H1 (cell line): ENCODE results near the gene CAMTA1. TPM values are rescaled to one million over a fixed set of nuclear protein-coding genes. Genes with fewer than 3 reads are reported as not detected.

Source experiments
- CTCF ChIA-PET: fragments of 300-600 bp; sonication (Branson Sonifier 250); formaldehyde crosslinking; loops from one replicate; lab custom pipeline; 2021; ENCODE audit not compliant: partially characterized antibody; lab: Charles Lee
- POLR2A ChIA-PET: fragments of 300-600 bp; sonication (Branson Sonifier 250); formaldehyde crosslinking; loops from one replicate; lab custom pipeline; 2021; ENCODE audit warnings: inconsistent platforms; ENCODE audit not compliant: partially characterized antibody; lab: Charles Lee
- DNase-seq, 2 experiments: peaks; one replicate each; pipeline versions ENCODE4 v3.0.0 to v3.0.0-alpha.2; 2010 to 2022; ENCODE audit warnings: low spot score in 2 of 2, low read depth in 1 of 2, mixed read lengths in 1 of 2
- FAIRE-seq: peaks from 2 replicates; lab custom pipeline; 2011; peaks lifted over from hg19 to GRCh38; lab: Jason Lieb, UNC
- H2AFZ ChIP-seq: 2 replicates; pipeline ENCODE4 v1.8.1; 2012; ENCODE audit warnings: low read length, inconsistent platforms
- H2AK5ac ChIP-seq: 2 replicates; pipeline ENCODE4 v1.6.1; 2013; ENCODE audit warnings: low read depth, low read length
- H2BK120ac ChIP-seq: replicated peaks from 2 replicates; pipeline ENCODE3; 2013; ENCODE audit warnings: low read depth, low read length, inconsistent platforms
- H2BK12ac ChIP-seq: 2 replicates; pipeline ENCODE4 v1.6.1; 2013; ENCODE audit warnings: low read depth, low read length
- H2BK15ac ChIP-seq: 2 replicates; pipeline ENCODE4 v1.6.1; 2013; ENCODE audit warnings: low read length
- H2BK20ac ChIP-seq: 2 replicates; pipeline ENCODE4 v1.6.1; 2013; ENCODE audit warnings: low read length
- H2BK5ac ChIP-seq: 2 replicates; pipeline ENCODE4 v1.6.1; 2013; ENCODE audit warnings: low read depth, low read length
- H3K14ac ChIP-seq: 2 replicates; pipeline ENCODE4 v1.6.1; 2013; ENCODE audit warnings: inconsistent platforms; ENCODE audit not compliant: insufficient read length
- H3K18ac ChIP-seq: 2 replicates; pipeline ENCODE4 v1.6.1; 2013; ENCODE audit warnings: low read length; ENCODE audit errors: extremely low read depth
- H3K23ac ChIP-seq: 2 replicates; pipeline ENCODE4 v1.6.1; 2013; ENCODE audit warnings: inconsistent platforms; ENCODE audit not compliant: insufficient read length
- H3K23me2 ChIP-seq: 2 replicates; pipeline ENCODE4 v1.6.1; 2013; ENCODE audit warnings: low read depth, low read length
- H3K27ac ChIP-seq: 2 replicates; pipeline ENCODE4 v1.6.1; 2011; ENCODE audit warnings: low read depth, low read length, inconsistent platforms
- H3K27me3 ChIP-seq, 4 experiments: replicated peaks in 1 of 4; 1 replicate in 1 of 4; 2 replicates in 3 of 4; pipeline versions ENCODE4 v1.6.1 to v1.8.1; 2011 to 2013; ENCODE audit warnings: low read length in 3 of 4, mild to moderate bottlenecking in 3 of 4, inconsistent platforms in 2 of 4, mixed read lengths in 2 of 4, moderate library complexity in 1 of 4; ENCODE audit not compliant: control insufficient read depth in 3 of 4, insufficient read depth in 3 of 4; ENCODE audit errors: extremely low read depth in 1 of 4
- H3K36me3 ChIP-seq, 4 experiments: 2 replicates each; pipeline versions ENCODE4 v1.6.1 to v1.8.1; 2011 to 2013; ENCODE audit warnings: mild to moderate bottlenecking in 4 of 4, low read length in 3 of 4, moderate library complexity in 2 of 4, control low read depth in 1 of 4, inconsistent platforms in 1 of 4; ENCODE audit not compliant: insufficient read depth in 4 of 4, control insufficient read depth in 2 of 4
- H3K4ac ChIP-seq: replicated peaks from 2 replicates; pipeline ENCODE3; 2013; ENCODE audit warnings: low read length, low read depth, mixed read lengths, inconsistent platforms; ENCODE audit not compliant: insufficient read length
- H3K4me1 ChIP-seq, 4 experiments: replicated peaks in 1 of 4; 1 replicate in 1 of 4; 2 replicates in 3 of 4; pipeline versions ENCODE4 v1.6.1 to v1.8.1; 2011 to 2013; ENCODE audit warnings: low read length in 3 of 4, inconsistent platforms in 2 of 4, mixed read lengths in 1 of 4; ENCODE audit not compliant: insufficient read depth in 4 of 4, control insufficient read depth in 3 of 4
- H3K4me2 ChIP-seq, 2 experiments: 2 replicates each; pipeline versions ENCODE4 v1.6.1 to v1.8.1; 2011 to 2013; ENCODE audit warnings: low read depth in 2 of 2, low read length in 2 of 2, control low read depth in 1 of 2, inconsistent platforms in 1 of 2, mild to moderate bottlenecking in 1 of 2; ENCODE audit not compliant: insufficient read depth in 1 of 2
- H3K4me3 ChIP-seq, 4 experiments: fragments of 200-600, 300-600 bp in 1 of 4; sonication (generic), shearing (Covaris generic), sonication (Bioruptor Twin) in 1 of 4; 2 replicates each; pipeline versions ENCODE4 v1.5.1 to v1.8.1; 2011 to 2016; ENCODE audit warnings: low read length in 4 of 4, low read depth in 3 of 4, control low read depth in 2 of 4, inconsistent platforms in 2 of 4, mild to moderate bottlenecking in 2 of 4, mixed read lengths in 1 of 4, moderate library complexity in 1 of 4; ENCODE audit not compliant: insufficient read depth in 2 of 4; ENCODE audit errors: extremely low read depth in 1 of 4
- H3K56ac ChIP-seq: replicated peaks from 2 replicates; pipeline ENCODE3; 2013; ENCODE audit warnings: low read depth, mild to moderate bottlenecking, mixed read lengths, low read length, inconsistent platforms; ENCODE audit not compliant: insufficient read length
- H3K79me1 ChIP-seq: 2 replicates; pipeline ENCODE4 v1.6.1; 2013; ENCODE audit warnings: low read depth, low read length, control low read depth
- H3K79me2 ChIP-seq, 2 experiments: 2 replicates each; pipeline versions ENCODE4 v1.6.1 to v1.8.1; 2012 to 2013; ENCODE audit warnings: low read length in 2 of 2, mild to moderate bottlenecking in 2 of 2, inconsistent platforms in 1 of 2; ENCODE audit not compliant: insufficient read depth in 2 of 2, control insufficient read depth in 1 of 2
- H3K9ac ChIP-seq, 4 experiments: replicated peaks in 1 of 4; 1 replicate in 1 of 4; 2 replicates in 3 of 4; pipeline versions ENCODE4 v1.6.1 to v1.8.1; 2011 to 2013; ENCODE audit warnings: low read depth in 3 of 4, low read length in 3 of 4, control low read depth in 2 of 4, mild to moderate bottlenecking in 2 of 4, moderate library complexity in 2 of 4, inconsistent platforms in 1 of 4; ENCODE audit errors: extremely low read depth in 1 of 4
- H3K9me3 ChIP-seq, 2 experiments: 2 replicates each; pipeline versions ENCODE4 v1.6.1 to v1.8.1; 2012 to 2013; ENCODE audit warnings: mild to moderate bottlenecking in 2 of 2, moderate library complexity in 2 of 2, control low read depth in 1 of 2, inconsistent platforms in 1 of 2, low read depth in 1 of 2, low read length in 1 of 2, mixed read lengths in 1 of 2; ENCODE audit not compliant: insufficient read depth in 2 of 2
- H4K20me1 ChIP-seq, 2 experiments: replicated peaks in 1 of 2; 2 replicates each; pipeline versions ENCODE3 to v1.8.1; 2011 to 2013; ENCODE audit warnings: inconsistent platforms in 2 of 2, low read length in 2 of 2, mild to moderate bottlenecking in 1 of 2; ENCODE audit not compliant: insufficient read depth in 2 of 2, control insufficient read depth in 1 of 2
- H4K5ac ChIP-seq: 2 replicates; pipeline ENCODE4 v1.6.1; 2013; ENCODE audit warnings: low read length, low read depth, mixed read lengths, inconsistent platforms; ENCODE audit not compliant: insufficient read length
- H4K8ac ChIP-seq: 2 replicates; pipeline ENCODE4 v1.8.0; 2013; ENCODE audit warnings: mild to moderate bottlenecking, moderate library complexity, low read length, inconsistent platforms; ENCODE audit not compliant: insufficient read depth; ENCODE audit errors: extremely low read depth
- H4K91ac ChIP-seq: replicated peaks from 2 replicates; pipeline ENCODE3; 2013; ENCODE audit warnings: low read length, mixed read lengths, inconsistent platforms; ENCODE audit not compliant: insufficient read length
- BRCA1 ChIP-seq: IDR thresholded peaks from 2 replicates; pipeline ENCODE4 v1.6.1; 2012; ENCODE audit warnings: low read depth, low read length, improper control_type of control experiment
- CBX5 ChIP-seq: fragments of 300-800, 300-1000 bp; sonication (generic); IDR thresholded peaks from 2 replicates; pipeline ENCODE4 v1.7.1; 2016; ENCODE audit warnings: antibody characterized with exemption, low read length, low read depth
- CBX8 ChIP-seq: fragments of 300-800, 300-1000 bp; sonication (generic); IDR thresholded peaks from 2 replicates; pipeline ENCODE4 v1.7.1; 2016; ENCODE audit warnings: low read depth, low read length, borderline replicate concordance
- CHD2 ChIP-seq: IDR thresholded peaks from 2 replicates; pipeline ENCODE4 v1.6.1; 2012; ENCODE audit warnings: low read length, improper control_type of control experiment
- E2F6 ChIP-seq: IDR thresholded peaks from 2 replicates; pipeline ENCODE4 v1.6.1; 2012; ENCODE audit warnings: inconsistent platforms
- EGR1 ChIP-seq: IDR thresholded peaks from 2 replicates; pipeline ENCODE4 v1.6.1; 2011; ENCODE audit warnings: low read depth, low read length, borderline replicate concordance
- EP300 ChIP-seq, 2 experiments: IDR thresholded peaks; 1 replicate in 1 of 2; 2 replicates in 1 of 2; pipeline ENCODE4 v1.6.1; 2011 to 2012; ENCODE audit warnings: low read depth in 2 of 2, low read length in 2 of 2, mild to moderate bottlenecking in 2 of 2, borderline replicate concordance in 1 of 2, inconsistent platforms in 1 of 2, moderate library complexity in 1 of 2
- JUND ChIP-seq: IDR thresholded peaks from 2 replicates; pipeline ENCODE4 v1.6.1; 2011; ENCODE audit warnings: mild to moderate bottlenecking, improper control_type of control experiment, low read length
- RBBP5 ChIP-seq: IDR thresholded peaks from 2 replicates; pipeline ENCODE4 v1.7.1; 2012; ENCODE audit warnings: low read depth, mild to moderate bottlenecking, inconsistent platforms, low read length, moderate library complexity, borderline replicate concordance
- TAF1 ChIP-seq: IDR thresholded peaks from 2 replicates; pipeline ENCODE4 v1.6.1; 2011; ENCODE audit warnings: mild to moderate bottlenecking, low read depth, low read length
- TCF12 ChIP-seq: IDR thresholded peaks from 2 replicates; pipeline ENCODE4 v1.6.1; 2011; ENCODE audit warnings: low read depth, mild to moderate bottlenecking, low read length
- YY1 ChIP-seq: IDR thresholded peaks from 2 replicates; pipeline ENCODE4 v1.6.1; 2011; ENCODE audit warnings: low read depth, mild to moderate bottlenecking, low read length
- WGBS, 2 experiments: shearing (Covaris generic) in 1 of 2; methylation state at CpG; one replicate each; pipeline versions ENCODE4 v1.1.6 to v1.1.7; 2013 to 2015; ENCODE audit warnings: low lambda C conversion rate in 2 of 2, mixed read lengths in 2 of 2, inconsistent platforms in 1 of 2, low coverage in 1 of 2, missing lambda C conversion rate in 1 of 2; ENCODE audit not compliant: insufficient replicate concordance in 2 of 2, insufficient coverage in 1 of 2, insufficient read length in 1 of 2; ENCODE audit errors: extremely low coverage in 1 of 2, missing lambda C conversion rate in 1 of 2; 5-methylcytosine and 5-hydroxymethylcytosine counted together
- polyA plus RNA-seq, 7 experiments: library from polyadenylated mRNA; depleted of rRNA in 3 of 7; stranded (reverse) in 5 of 7; unstranded in 2 of 7; fragments of >200 nt in 5 of 7; fragments of 200-250 nt in 2 of 7; gene quantifications; 1 replicate in 5 of 7; 2 replicates in 1 of 7; 4 replicates in 1 of 7; pipeline versions ENCODE4 v1.2.1 to v1.2.3, GENCODE V29; 2011 to 2013; ENCODE audit warnings: missing spikeins in 2 of 7, mixed read lengths in 2 of 7
- total RNA-seq: library from RNA; stranded (reverse); fragmentation: NEBNext Ultra II Directional; extraction: Animal tissue kit (Norgen Biotek cat#: 25700); gene quantifications from 2 replicates; pipeline ENCODE4 v1.2.1, GENCODE V29; 2021

The CAMTA1 gene
- total and polyA plus RNA-seq, 2 of the 8 experiments (the other 6 are each of a cell fraction or from before 2014, with no cell fraction given): 65.0 to 119 TPM

- 90% methylated on average over 30 of the region's 32 CpGs; no CpG with 5 or more reads in 1 of the 2 experiments for WGBS, 2 experiments
- no peak overlapping the region for H3K9ac ChIP-seq
- H3K23ac ChIP-seq: no peak overlapping the region
- no peak overlapping the region for H2BK5ac ChIP-seq
- no peak for FAIRE-seq
- H3K4ac ChIP-seq: no peak overlapping the region
- no peak overlapping the region for H3K4me2 ChIP-seq
- H4K91ac ChIP-seq: no peak overlapping the region
- no peak overlapping the region for H4K5ac ChIP-seq
- ChIA-PET POLR2A (no interaction called here), CTCF (interaction anchor here (0.9 to 11.3 kb wide), 5 partner anchors 8 to 156 kb away, joined by 3 to 107 read pairs (median 4); no protein-coding TSS in a partner anchor)
- no peaks in the 10 kb centered on the region for H3K79me2 ChIP-seq
- H3K23me2 ChIP-seq: no peaks in the 10 kb centered on the region
- no peak overlapping the region for H2BK15ac ChIP-seq
- no peak overlapping the region for H2AFZ ChIP-seq
- H2AK5ac ChIP-seq: no peak overlapping the region
- no peak overlapping the region; the same call in 1 of the 2 replicates for H2BK12ac ChIP-seq
- H2BK20ac ChIP-seq: no peak overlapping the region
- no peaks in the 10 kb centered on the region for H3K9me3 ChIP-seq
- H3K56ac ChIP-seq: no peak overlapping the region
- H3K79me1 ChIP-seq: no peaks in the 10 kb centered on the region
- no peak overlapping the region for H3K18ac ChIP-seq
- H3K36me3 ChIP-seq: no peaks in the 10 kb centered on the region
- no peaks in the 10 kb centered on the region for H3K27me3 ChIP-seq
- H4K20me1 ChIP-seq: no peaks in the 10 kb centered on the region
- H3K4me1 ChIP-seq: no peaks in the 10 kb centered on the region; a peak in 1 of 7 replicates
- no peak overlapping the region for H3K4me3 ChIP-seq
- H3K27ac ChIP-seq: no peak overlapping the region
- H3K14ac ChIP-seq: no peak overlapping the region
- H2BK120ac ChIP-seq: no peak overlapping the region
- no peak overlapping the region for H4K8ac ChIP-seq
- DNase-seq: no peak
- TF ChIP-seq CHD2 (no peak), EP300 (IDR thresholded peaks at IDR 0.05; ENCODE audit: borderline replicate concordance in 1 of 2, low read depth in 2 of 2, low read length in 2 of 2) (no peak), CBX5 (no peak), BRCA1 (no peak), JUND (no peak), EGR1 (no peak), CBX8 (no peak), RBBP5 (no peak), TCF12 (no peak), E2F6 (no peak), YY1 (no peak), TAF1 (no peak)
These were observed 265.8 kb downstream of the CAMTA1 start for GRCh38 chr1:7050751-7051665.
